GM12864 (cell line): Measurements from ENCODE around the gene HSPA12B.
A peak's percentile ranks its signal among the peaks of the same experiment; 100 is the strongest.
"Not testable (repeated sequence)": the region's sequence is repeated elsewhere in the genome, so short reads cannot be mapped to it uniquely, and the experiment has no call there.

ENCODE experiments used
- DNase-seq: peaks from one replicate; pipeline ENCODE4 v3.0.0-alpha.2; 2011; ENCODE audit warnings: low read depth
- H3K4me3 ChIP-seq: 2 replicates; pipeline ENCODE4 v1.5.1; 2011; ENCODE audit warnings: mild to moderate bottlenecking, low read depth, low read length, control low read depth
- TF ChIP-seq, protein P1 (sequence below): IDR thresholded peaks from 2 replicates; pipeline ENCODE4 v1.5.1; 2011; ENCODE audit warnings: low read depth, mild to moderate bottlenecking, moderate library complexity, low read length, control low read depth, inconsistent platforms; ENCODE audit errors: missing control alignments

HSPA12B gene

DNA sequence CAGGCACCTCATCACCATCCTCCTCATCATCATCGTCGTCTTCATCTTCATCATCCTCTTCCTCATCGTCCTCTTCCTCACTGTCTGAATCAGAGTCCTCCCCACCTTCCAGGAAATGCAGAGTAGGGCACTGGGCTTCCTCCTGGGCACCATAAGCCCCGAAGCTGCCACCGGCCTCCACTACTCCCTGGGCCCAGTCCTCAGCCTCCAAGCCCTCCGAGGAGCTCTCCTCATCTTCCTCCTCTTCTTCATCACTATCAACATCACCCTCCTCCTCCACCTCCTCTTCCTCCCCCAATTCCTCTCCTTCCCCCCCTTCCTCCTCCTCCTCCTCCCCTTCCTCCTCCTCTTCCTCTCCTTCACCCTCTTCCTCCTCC, 52.4 kb downstream of the HSPA12B start:
- TF ChIP-seq, protein P1, sequence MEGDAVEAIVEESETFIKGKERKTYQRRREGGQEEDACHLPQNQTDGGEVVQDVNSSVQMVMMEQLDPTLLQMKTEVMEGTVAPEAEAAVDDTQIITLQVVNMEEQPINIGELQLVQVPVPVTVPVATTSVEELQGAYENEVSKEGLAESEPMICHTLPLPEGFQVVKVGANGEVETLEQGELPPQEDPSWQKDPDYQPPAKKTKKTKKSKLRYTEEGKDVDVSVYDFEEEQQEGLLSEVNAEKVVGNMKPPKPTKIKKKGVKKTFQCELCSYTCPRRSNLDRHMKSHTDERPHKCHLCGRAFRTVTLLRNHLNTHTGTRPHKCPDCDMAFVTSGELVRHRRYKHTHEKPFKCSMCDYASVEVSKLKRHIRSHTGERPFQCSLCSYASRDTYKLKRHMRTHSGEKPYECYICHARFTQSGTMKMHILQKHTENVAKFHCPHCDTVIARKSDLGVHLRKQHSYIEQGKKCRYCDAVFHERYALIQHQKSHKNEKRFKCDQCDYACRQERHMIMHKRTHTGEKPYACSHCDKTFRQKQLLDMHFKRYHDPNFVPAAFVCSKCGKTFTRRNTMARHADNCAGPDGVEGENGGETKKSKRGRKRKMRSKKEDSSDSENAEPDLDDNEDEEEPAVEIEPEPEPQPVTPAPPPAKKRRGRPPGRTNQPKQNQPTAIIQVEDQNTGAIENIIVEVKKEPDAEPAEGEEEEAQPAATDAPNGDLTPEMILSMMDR: no peak
- no peak for DNase-seq
- H3K4me3 ChIP-seq: no peak overlapping the region

DNA sequence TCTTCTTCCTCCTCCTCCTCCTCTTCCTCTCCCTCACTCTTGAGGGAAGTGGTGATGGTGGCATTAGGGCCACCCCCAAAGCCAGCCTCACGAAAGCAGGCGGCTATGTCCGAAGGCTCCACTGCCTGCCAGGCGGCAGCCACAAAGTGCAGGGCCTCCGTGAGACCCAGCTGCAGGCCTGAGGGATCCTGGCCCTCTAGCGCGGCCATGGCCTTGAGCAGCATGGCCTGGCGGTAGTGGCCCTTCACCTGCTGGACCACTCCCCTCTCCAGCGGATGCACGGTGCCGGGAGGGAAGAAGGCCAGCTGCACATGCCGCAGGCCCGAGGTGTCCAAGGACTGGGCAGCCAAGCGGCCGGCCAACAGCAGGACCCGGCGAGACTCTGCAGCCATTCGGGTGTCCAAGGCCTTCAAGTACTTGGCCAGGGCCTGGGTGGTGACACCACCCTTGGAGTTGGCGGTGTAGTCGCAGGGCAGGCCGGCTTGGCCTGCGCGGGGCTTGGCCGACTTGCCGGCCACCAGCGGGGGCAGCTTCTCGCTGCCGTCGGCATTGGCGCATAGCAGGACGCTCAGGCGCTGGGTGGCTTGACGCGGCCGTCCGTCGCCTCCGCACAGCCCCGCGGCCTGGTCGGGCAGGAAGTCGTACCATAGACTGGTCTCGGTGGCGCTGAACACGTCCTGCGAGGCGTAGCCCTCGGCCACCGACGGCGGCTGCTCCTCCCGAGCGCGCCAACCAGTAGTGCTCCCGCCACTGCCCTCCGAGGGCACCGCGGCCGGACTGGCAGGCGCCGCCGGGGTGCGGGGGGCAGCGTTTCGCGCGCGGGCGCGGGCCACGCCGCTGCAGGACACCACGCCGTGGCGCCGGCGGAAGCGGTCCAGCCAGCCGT, 53.0 kb downstream of the HSPA12B start:
- TF ChIP-seq, protein P1: no peak
- no peak for DNase-seq
- H3K4me3 ChIP-seq: peak overlapping the region; percentile 67

DNA sequence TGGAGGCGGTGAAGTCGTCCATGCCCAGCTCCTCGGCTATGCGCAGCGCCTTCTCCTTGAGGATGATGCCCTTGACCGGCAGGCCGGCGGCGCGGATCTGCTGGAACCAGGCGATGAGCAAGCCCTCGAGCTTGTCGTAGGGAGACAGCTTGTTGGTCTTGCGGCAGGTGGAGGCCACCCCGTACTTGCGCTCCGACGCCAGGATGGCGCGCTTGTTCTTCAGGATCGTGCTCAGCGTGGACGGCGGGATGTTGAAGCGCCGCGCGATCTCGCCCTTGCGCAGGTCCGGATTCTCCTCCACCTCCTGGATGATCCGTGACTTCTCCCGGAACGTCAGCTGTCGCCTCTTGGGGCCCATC, 53.6 kb downstream of the HSPA12B start:
- peak overlapping the region; percentile 67 for H3K4me3 ChIP-seq
- TF ChIP-seq, protein P1: no peak
- DNase-seq: no peak

DNA sequence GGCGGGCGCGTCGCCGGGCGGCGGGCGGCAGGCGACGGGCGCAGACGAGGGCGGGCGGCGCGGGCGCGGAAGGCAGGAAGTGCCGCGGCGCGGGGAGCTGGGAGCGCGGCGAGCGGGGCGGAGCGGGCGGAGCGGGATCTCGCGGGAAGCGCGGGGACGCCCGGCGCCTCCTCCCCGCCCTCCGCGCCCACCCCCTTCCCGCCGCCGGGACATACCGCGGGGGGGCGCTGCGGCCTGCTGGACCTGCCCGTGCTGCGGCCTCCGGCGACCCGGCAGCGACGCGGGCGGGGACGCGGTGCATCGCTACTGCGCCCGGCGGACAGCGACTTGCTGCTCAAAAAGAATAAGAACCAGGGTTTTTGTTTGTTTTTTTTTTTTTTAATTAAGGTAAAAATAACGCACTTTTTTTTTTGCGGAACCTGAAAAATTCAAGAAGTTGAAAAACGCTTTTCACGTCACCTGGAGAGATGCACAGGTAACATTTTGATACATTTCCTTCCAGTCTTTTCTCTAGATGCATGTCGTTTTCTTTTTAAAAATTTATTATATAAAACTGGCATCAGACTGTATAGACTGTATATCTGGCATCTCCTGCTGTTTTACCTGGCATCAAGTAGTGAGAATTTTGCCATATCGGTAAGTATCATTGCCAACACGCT, 54.3 kb downstream of the HSPA12B start, which contains the start of gene CENPB:
CENPB (minus strand) TSS at position 76 of the 659 bp plus-strand sequence. CDS start 257 bp downstream, outside the sequence.
- DNase-seq: no peak
- TF ChIP-seq, protein P1: peak; percentile 67

DNA sequence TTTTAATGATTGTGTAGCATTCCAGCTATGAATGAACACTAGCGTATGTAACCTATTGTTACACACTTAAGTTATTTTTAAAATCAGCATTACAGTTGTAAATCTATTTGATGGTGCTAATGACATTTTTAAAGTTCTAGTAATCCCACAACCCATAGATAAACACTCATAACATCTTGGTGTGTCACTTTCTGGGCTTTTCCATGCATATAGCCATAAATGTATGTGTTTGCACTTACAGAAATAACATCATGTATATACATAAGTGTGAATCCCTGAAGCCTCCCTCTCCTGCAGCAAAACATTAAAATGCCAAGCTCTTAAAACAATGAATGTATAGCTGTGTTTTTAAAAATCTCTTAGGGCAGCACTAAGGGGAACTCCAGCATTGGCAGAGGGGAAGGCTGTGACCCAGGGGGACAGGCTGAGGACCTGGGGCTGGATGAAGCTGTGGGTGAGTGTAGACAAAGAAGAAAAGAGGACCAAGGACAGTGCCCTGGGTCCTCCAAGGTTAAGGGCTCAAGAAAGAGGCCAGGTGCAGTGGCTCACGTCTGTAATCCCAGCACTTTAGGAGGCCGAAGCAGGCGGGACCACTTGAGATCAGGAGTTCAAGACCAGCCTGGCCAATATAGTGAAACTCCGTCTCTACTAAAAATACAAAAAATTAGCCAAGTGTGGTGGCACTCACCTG, 55.0 kb downstream of the HSPA12B start:
- H3K4me3 ChIP-seq: peak overlapping the region; percentile 22; the same call in 1 of the 2 replicates
- TF ChIP-seq, protein P1: no peak
- DNase-seq: no peak

More for the DNA sequence above, 54.3 kb downstream of the HSPA12B start, which contains the start of gene CENPB:
- peak within 1 kb of the TSS; percentile 67 for H3K4me3 ChIP-seq

DNA sequence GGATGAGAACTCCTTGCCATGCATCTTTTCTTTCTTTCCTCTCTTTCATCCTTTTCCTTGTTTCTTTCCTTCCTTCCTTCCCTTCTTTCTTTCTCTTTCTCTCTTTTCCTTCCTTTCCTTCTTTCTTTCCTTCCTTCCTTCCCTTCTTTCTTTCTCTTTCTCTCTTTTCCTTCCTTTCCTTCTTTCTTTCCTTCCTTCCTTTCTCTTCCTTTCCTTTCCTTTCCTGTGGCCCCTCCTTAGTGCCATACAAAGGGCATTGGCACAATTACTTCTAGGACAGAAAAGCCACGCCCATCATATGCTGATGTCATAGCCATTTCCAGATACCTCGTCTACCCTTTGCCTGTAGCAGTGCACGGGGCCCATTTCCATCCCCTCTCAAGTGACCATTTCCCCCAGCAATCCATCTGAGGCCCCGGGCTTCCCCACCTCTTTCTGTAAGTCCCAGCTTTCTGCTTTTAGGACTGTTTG, 56.2 kb downstream of the HSPA12B start:
- no peak for DNase-seq
- H3K4me3 ChIP-seq: no peak overlapping the region
- TF ChIP-seq, protein P1: no peak

DNA sequence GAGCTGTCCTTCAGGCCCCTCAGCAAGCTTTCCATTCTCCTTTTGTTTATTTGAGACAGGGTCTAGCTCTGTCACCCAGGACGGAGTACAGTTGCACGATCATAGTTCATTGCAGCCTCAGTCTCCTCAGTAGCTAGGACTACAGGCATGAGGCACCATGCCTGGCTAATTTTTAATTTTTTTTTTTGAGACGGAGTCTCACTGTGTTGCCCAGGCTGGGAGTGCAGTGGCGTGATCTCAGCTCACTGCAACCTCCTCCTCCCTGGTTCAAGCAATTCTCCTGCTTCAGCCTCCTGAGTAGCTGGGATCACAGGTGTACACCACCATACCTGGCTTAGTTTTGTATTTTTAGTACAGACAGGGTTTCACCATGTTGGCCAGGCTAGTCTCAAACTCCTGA, 56.7 kb downstream of the HSPA12B start:
- H3K4me3 ChIP-seq, DNase-seq: not testable (repeated sequence)

DNA sequence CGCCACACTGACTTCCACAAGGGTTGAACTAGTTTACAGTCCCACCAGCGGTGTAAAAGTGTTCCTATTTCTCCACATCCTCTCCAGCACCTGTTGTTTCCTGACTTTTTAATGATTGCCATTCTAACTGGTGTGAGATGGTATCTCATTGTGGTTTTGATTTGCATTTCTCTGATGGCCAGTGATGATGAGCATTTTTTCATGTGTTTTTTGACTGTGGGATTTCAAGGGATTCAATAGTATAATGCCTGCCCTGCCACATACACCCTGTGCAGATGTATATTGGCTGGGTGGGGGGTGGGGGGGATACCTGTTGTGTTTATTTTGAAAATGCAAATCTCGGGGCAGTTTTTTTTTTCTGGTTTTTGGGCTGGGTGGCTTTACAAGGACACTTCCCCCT, 61.7 kb downstream of the HSPA12B start:
- not testable (repeated sequence) for DNase-seq, H3K4me3 ChIP-seq
